HEK293 (cell line): Measurements from ENCODE around the gene CCHCR1.
A peak's percentile ranks its signal among the peaks of the same experiment; 100 is the strongest.

ENCODE experiments used
- GLI4 ChIP-seq: fragments of 450-650 bp; formaldehyde crosslinking; IDR thresholded peaks from 2 replicates; pipeline ENCODE4 v1.5.1; 2016; ENCODE audit warnings: missing biosample characterization, missing genetic modification characterization
- GLIS1 ChIP-seq: fragments of 450-650 bp; formaldehyde crosslinking; IDR thresholded peaks from 2 replicates; pipeline ENCODE4 v1.5.1; 2016; ENCODE audit warnings: missing biosample characterization, missing genetic modification characterization
- HOXD13 ChIP-seq: sonication (generic); formaldehyde crosslinking; IDR thresholded peaks from 2 replicates; pipeline ENCODE4 v1.8.0; 2022; ENCODE audit warnings: missing genetic modification reagents, borderline replicate concordance
- KLF1 ChIP-seq: fragments of 450-650 bp; formaldehyde crosslinking; IDR thresholded peaks from 2 replicates; pipeline ENCODE4 v1.5.1; 2016; ENCODE audit warnings: missing biosample characterization, missing genetic modification characterization
- KLF10 ChIP-seq: fragments of 450-650 bp; IDR thresholded peaks from 2 replicates; pipeline ENCODE4 v1.5.1; 2018; ENCODE audit warnings: missing biosample characterization, mild to moderate bottlenecking, missing genetic modification characterization
- ZBTB1 ChIP-seq: fragments of 450-650 bp; formaldehyde crosslinking; IDR thresholded peaks from 2 replicates; pipeline ENCODE4 v1.5.1; 2016; ENCODE audit warnings: missing biosample characterization, missing genetic modification characterization
- ZBTB7A ChIP-seq: fragments of 450-650 bp; formaldehyde crosslinking; IDR thresholded peaks from 2 replicates; pipeline ENCODE4 v1.5.1; 2016; ENCODE audit warnings: low read depth, missing biosample characterization, missing genetic modification characterization
- ZEB2 ChIP-seq: fragments of 450-650 bp; formaldehyde crosslinking; IDR thresholded peaks from 2 replicates; pipeline ENCODE4 v1.5.1; 2016; ENCODE audit warnings: missing biosample characterization, missing genetic modification characterization
- ZNF16 ChIP-seq: fragments of 450-650 bp; formaldehyde crosslinking; IDR thresholded peaks from 2 replicates; pipeline ENCODE4 v1.5.1; 2016; ENCODE audit warnings: low read depth, missing biosample characterization, missing genetic modification characterization
- ZNF175 ChIP-seq: fragments of 450-650 bp; formaldehyde crosslinking; IDR thresholded peaks from 2 replicates; pipeline ENCODE4 v1.5.1; 2016; ENCODE audit warnings: missing biosample characterization, missing genetic modification characterization
- ZNF239 ChIP-seq: fragments of 450-650 bp; formaldehyde crosslinking; IDR thresholded peaks from 2 replicates; pipeline ENCODE4 v1.5.1; 2016; ENCODE audit warnings: missing biosample characterization, missing genetic modification characterization
- ZNF354C ChIP-seq: fragments of 450-650 bp; formaldehyde crosslinking; IDR thresholded peaks from 2 replicates; pipeline ENCODE4 v1.5.1; 2016; ENCODE audit warnings: missing biosample characterization, missing genetic modification characterization, low read depth, borderline replicate concordance
- ZNF391 ChIP-seq: fragments of 450-650 bp; formaldehyde crosslinking; IDR thresholded peaks from 2 replicates; pipeline ENCODE4 v1.5.1; 2016; ENCODE audit warnings: low read depth, missing biosample characterization, missing genetic modification characterization, borderline replicate concordance
- ZNF596 ChIP-seq: fragments of 450-650 bp; IDR thresholded peaks from 2 replicates; pipeline ENCODE4 v1.5.0; 2018; ENCODE audit warnings: missing biosample characterization, mild to moderate bottlenecking, missing genetic modification characterization, moderate library complexity
- ZNF621 ChIP-seq: fragments of 450-650 bp; formaldehyde crosslinking; IDR thresholded peaks from 2 replicates; pipeline ENCODE4 v1.5.1; 2017; ENCODE audit warnings: missing biosample characterization, missing genetic modification characterization
- ZNF654 ChIP-seq: fragments of 450-650 bp; formaldehyde crosslinking; IDR thresholded peaks from 2 replicates; pipeline ENCODE4 v1.5.1; 2016; ENCODE audit warnings: low read depth, missing biosample characterization, missing genetic modification characterization
- ZSCAN23 ChIP-seq: fragments of 450-650 bp; formaldehyde crosslinking; IDR thresholded peaks from 2 replicates; pipeline ENCODE4 v1.5.1; 2016; ENCODE audit warnings: missing biosample characterization, missing genetic modification characterization
- ZXDB ChIP-seq: fragments of 450-650 bp; formaldehyde crosslinking; IDR thresholded peaks from 2 replicates; pipeline ENCODE4 v1.5.1; 2016; ENCODE audit warnings: missing biosample characterization, missing genetic modification characterization
- TF ChIP-seq, protein P1 (sequence below): fragments of 450-650 bp; formaldehyde crosslinking; IDR thresholded peaks from 2 replicates; pipeline ENCODE4 v1.5.1; 2017; ENCODE audit warnings: missing biosample characterization, missing genetic modification characterization
- TF ChIP-seq, protein P2 (sequence below): fragments of 450-650 bp; formaldehyde crosslinking; IDR thresholded peaks from 2 replicates; pipeline ENCODE4 v1.5.1; 2016; ENCODE audit warnings: missing biosample characterization, missing genetic modification characterization
- TF ChIP-seq, protein P3 (sequence below): fragments of 450-650 bp; formaldehyde crosslinking; IDR thresholded peaks from 2 replicates; pipeline ENCODE4 v1.5.1; 2016; ENCODE audit warnings: missing biosample characterization, missing genetic modification characterization, low read depth
- TF ChIP-seq, protein P4 (sequence below): fragments of 450-650 bp; formaldehyde crosslinking; IDR thresholded peaks from 2 replicates; pipeline ENCODE4 v1.5.1; 2016; ENCODE audit warnings: missing biosample characterization, missing genetic modification characterization
- TF ChIP-seq, protein P5 (sequence below): fragments of 450-650 bp; formaldehyde crosslinking; IDR thresholded peaks from 2 replicates; pipeline ENCODE4 v1.5.1; 2017; ENCODE audit warnings: missing biosample characterization, missing genetic modification characterization
- TF ChIP-seq, protein P6 (sequence below): fragments of 450-650 bp; formaldehyde crosslinking; IDR thresholded peaks from 2 replicates; pipeline ENCODE4 v1.5.1; 2016; ENCODE audit warnings: missing biosample characterization, missing genetic modification characterization
- TF ChIP-seq, protein P7 (sequence below): fragments of 450-650 bp; formaldehyde crosslinking; IDR thresholded peaks from 2 replicates; pipeline ENCODE4 v1.5.1; 2017; ENCODE audit warnings: missing biosample characterization, missing genetic modification characterization
- TF ChIP-seq, protein P8 (sequence below): fragments of 450-650 bp; formaldehyde crosslinking; IDR thresholded peaks from 2 replicates; pipeline ENCODE4 v1.5.1; 2016; ENCODE audit warnings: missing biosample characterization, missing genetic modification characterization, low read depth

CCHCR1 gene

DNA sequence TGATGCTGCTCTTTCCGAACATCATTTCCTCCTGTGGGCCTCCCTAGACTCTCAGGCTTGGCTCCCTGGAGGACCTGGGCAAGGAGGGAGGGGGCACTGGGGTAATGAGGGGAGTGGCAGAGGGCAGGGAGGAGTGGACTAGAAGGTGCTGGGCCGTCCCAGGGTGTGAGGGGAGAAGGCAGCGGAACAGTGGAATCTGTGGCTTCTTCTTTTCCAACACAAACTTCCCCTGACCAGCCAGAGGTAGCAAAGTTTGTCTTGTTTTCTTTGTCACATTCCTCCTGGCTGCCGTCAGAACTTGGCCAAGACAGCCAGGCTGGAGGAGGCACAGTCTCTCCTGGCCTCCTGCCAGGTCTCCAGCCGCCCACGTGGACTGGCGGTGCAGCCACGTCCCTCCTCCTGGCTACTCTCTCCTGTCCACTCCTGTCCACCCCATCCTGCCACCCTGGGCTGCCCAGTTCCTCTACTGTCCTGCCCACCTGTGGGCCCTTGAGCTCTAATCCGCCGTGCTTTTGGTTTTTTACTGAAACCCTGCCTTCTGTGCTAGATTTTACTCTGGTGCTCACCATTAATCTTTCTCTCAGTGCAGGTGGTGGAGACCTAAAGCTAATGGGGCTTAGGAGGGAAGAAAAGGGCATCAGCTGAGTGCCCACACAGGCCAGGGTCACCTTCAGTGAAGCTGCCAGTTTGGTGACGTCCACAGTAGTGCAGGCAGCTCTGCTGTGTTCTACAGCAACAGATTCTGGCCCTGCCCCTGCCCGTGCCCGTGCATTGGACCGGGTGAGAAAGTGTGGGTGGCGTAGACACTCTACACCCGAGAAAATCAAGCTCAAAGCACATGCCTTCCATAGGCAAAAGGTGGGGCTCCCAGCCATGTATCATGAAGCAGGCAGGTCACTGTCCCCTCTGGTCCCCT, 34.6 kb downstream of the CCHCR1 start (continued):
- TF ChIP-seq GLI4 (no peak), ZNF175 (tag by site-specific recombination) (no peak), ZEB2 (peak; percentile 49; the same call in 1 of the 2 replicates), ZNF391 (tag by site-specific recombination) (no peak), ZBTB7A (tag by site-specific recombination) (no peak), ZXDB (no peak), ZNF239 (tag by site-specific recombination) (no peak), ZBTB1 (tag by site-specific recombination) (no peak), KLF1 (tag by site-specific recombination) (peak; percentile 42), ZNF621 (tag by site-specific recombination) (no peak), ZNF654 (no peak), HOXD13 (CRISPR knock-in tag) (no peak), KLF10 (tag by site-specific recombination) (no peak), ZSCAN23 (tag by site-specific recombination) (no peak), ZNF16 (no peak), ZNF596 (tag by site-specific recombination) (no peak), ZNF354C (tag by site-specific recombination) (no peak), GLIS1 (peak; percentile 48)
- TF ChIP-seq, protein P1, sequence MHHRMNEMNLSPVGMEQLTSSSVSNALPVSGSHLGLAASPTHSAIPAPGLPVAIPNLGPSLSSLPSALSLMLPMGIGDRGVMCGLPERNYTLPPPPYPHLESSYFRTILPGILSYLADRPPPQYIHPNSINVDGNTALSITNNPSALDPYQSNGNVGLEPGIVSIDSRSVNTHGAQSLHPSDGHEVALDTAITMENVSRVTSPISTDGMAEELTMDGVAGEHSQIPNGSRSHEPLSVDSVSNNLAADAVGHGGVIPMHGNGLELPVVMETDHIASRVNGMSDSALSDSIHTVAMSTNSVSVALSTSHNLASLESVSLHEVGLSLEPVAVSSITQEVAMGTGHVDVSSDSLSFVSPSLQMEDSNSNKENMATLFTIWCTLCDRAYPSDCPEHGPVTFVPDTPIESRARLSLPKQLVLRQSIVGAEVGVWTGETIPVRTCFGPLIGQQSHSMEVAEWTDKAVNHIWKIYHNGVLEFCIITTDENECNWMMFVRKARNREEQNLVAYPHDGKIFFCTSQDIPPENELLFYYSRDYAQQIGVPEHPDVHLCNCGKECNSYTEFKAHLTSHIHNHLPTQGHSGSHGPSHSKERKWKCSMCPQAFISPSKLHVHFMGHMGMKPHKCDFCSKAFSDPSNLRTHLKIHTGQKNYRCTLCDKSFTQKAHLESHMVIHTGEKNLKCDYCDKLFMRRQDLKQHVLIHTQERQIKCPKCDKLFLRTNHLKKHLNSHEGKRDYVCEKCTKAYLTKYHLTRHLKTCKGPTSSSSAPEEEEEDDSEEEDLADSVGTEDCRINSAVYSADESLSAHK (tag by site-specific recombination): no peak
- TF ChIP-seq, protein P2, sequence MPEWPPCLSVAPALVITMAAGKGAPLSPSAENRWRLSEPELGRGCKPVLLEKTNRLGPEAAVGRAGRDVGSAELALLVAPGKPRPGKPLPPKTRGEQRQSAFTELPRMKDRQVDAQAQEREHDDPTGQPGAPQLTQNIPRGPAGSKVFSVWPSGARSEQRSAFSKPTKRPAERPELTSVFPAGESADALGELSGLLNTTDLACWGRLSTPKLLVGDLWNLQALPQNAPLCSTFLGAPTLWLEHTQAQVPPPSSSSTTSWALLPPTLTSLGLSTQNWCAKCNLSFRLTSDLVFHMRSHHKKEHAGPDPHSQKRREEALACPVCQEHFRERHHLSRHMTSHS (tag by site-specific recombination): no peak
- TF ChIP-seq, protein P3, sequence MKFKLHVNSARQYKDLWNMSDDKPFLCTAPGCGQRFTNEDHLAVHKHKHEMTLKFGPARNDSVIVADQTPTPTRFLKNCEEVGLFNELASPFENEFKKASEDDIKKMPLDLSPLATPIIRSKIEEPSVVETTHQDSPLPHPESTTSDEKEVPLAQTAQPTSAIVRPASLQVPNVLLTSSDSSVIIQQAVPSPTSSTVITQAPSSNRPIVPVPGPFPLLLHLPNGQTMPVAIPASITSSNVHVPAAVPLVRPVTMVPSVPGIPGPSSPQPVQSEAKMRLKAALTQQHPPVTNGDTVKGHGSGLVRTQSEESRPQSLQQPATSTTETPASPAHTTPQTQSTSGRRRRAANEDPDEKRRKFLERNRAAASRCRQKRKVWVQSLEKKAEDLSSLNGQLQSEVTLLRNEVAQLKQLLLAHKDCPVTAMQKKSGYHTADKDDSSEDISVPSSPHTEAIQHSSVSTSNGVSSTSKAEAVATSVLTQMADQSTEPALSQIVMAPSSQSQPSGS: no peak
- TF ChIP-seq, protein P4, sequence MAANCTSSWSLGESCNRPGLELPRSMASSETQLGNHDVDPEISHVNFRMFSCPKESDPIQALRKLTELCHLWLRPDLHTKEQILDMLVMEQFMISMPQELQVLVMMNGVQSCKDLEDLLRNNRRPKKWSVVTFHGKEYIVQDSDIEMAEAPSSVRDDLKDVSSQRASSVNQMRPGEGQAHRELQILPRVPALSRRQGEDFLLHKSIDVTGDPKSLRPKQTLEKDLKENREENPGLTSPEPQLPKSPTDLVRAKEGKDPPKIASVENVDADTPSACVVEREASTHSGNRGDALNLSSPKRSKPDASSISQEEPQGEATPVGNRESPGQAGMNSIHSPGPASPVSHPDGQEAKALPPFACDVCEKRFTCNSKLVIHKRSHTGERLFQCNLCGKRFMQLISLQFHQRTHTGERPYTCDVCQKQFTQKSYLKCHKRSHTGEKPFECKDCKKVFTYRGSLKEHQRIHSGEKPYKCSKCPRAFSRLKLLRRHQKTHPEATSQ: no peak
- TF ChIP-seq, protein P5, sequence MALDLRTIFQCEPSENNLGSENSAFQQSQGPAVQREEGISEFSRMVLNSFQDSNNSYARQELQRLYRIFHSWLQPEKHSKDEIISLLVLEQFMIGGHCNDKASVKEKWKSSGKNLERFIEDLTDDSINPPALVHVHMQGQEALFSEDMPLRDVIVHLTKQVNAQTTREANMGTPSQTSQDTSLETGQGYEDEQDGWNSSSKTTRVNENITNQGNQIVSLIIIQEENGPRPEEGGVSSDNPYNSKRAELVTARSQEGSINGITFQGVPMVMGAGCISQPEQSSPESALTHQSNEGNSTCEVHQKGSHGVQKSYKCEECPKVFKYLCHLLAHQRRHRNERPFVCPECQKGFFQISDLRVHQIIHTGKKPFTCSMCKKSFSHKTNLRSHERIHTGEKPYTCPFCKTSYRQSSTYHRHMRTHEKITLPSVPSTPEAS: no peak
- TF ChIP-seq, protein P6, sequence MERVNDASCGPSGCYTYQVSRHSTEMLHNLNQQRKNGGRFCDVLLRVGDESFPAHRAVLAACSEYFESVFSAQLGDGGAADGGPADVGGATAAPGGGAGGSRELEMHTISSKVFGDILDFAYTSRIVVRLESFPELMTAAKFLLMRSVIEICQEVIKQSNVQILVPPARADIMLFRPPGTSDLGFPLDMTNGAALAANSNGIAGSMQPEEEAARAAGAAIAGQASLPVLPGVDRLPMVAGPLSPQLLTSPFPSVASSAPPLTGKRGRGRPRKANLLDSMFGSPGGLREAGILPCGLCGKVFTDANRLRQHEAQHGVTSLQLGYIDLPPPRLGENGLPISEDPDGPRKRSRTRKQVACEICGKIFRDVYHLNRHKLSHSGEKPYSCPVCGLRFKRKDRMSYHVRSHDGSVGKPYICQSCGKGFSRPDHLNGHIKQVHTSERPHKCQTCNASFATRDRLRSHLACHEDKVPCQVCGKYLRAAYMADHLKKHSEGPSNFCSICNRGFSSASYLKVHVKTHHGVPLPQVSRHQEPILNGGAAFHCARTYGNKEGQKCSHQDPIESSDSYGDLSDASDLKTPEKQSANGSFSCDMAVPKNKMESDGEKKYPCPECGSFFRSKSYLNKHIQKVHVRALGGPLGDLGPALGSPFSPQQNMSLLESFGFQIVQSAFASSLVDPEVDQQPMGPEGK (tag by site-specific recombination): peak; percentile 30
- TF ChIP-seq, protein P7, sequence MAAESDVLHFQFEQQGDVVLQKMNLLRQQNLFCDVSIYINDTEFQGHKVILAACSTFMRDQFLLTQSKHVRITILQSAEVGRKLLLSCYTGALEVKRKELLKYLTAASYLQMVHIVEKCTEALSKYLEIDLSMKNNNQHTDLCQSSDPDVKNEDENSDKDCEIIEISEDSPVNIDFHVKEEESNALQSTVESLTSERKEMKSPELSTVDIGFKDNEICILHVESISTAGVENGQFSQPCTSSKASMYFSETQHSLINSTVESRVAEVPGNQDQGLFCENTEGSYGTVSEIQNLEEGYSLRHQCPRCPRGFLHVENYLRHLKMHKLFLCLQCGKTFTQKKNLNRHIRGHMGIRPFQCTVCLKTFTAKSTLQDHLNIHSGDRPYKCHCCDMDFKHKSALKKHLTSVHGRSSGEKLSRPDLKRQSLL (tag by site-specific recombination): no peak
- TF ChIP-seq, protein P8, sequence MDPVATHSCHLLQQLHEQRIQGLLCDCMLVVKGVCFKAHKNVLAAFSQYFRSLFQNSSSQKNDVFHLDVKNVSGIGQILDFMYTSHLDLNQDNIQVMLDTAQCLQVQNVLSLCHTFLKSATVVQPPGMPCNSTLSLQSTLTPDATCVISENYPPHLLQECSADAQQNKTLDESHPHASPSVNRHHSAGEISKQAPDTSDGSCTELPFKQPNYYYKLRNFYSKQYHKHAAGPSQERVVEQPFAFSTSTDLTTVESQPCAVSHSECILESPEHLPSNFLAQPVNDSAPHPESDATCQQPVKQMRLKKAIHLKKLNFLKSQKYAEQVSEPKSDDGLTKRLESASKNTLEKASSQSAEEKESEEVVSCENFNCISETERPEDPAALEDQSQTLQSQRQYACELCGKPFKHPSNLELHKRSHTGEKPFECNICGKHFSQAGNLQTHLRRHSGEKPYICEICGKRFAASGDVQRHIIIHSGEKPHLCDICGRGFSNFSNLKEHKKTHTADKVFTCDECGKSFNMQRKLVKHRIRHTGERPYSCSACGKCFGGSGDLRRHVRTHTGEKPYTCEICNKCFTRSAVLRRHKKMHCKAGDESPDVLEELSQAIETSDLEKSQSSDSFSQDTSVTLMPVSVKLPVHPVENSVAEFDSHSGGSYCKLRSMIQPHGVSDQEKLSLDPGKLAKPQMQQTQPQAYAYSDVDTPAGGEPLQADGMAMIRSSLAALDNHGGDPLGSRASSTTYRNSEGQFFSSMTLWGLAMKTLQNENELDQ (tag by site-specific recombination): no peak
